ENCODE results near the gene PLEKHG5. TPM values are rescaled to one million over a fixed set of nuclear protein-coding genes. Genes with fewer than 3 reads are reported as not detected.

The PLEKHG5 gene
- total and polyA plus RNA-seq, 4 donors, result 0.28 to 1.9 (median 1.1) TPM

- Histone ChIP-seq H3K27ac (ENCODE audit: low read depth in 1 of 2, low read length in 2 of 2) (no peak overlapping the region), H3K9ac (ENCODE audit: low read depth in 1 of 2, low read length in 2 of 2) (no peak overlapping the region), H3K9me3 (ENCODE audit: control insufficient read depth in 4 of 4, low read length in 3 of 4) (no peaks in the 10 kb centered on the region), H3K36me3 (ENCODE audit: control insufficient read depth in 4 of 4, insufficient read depth in 3 of 4, low read depth in 1 of 4, low read length in 3 of 4) (no peaks in the 10 kb centered on the region), H3K27me3 (ENCODE audit: control insufficient read depth in 4 of 4, insufficient read depth in 4 of 4, low read length in 3 of 4) (no peaks in the 10 kb centered on the region), H3K4me3 (ENCODE audit: low read depth in 1 of 3, low read length in 3 of 3) (no peak overlapping the region), H3K4me1 (ENCODE audit: control insufficient read depth in 4 of 4, insufficient read depth in 4 of 4, low read length in 3 of 4) (no peaks in the 10 kb centered on the region)
- DNase-seq (ENCODE audit: low spot score), result no peak
- TF ChIP-seq NR2F2 (IDR thresholded peaks at IDR 0.05), result no peak
- no peak for TF ChIP-seq EGR1 (IDR thresholded peaks at IDR 0.05; ENCODE audit: low read depth in 2 of 2)
- no peak for TF ChIP-seq CTCF (IDR thresholded peaks at IDR 0.05; ENCODE audit: low read depth, low read length, missing input control)
- TF ChIP-seq ATF3 (IDR thresholded peaks at IDR 0.05), result no peak
- TF ChIP-seq FOXA1 (IDR thresholded peaks at IDR 0.05), result no peak
- 91% methylated on average over 6 of the region's 6 CpGs for WGBS
These were observed 19.0 kb upstream of the PLEKHG5 start for GRCh38 chr1:6510493-6510892.

GRCh38 chr1:6509919-6510291 is 18.4 kb upstream of the PLEKHG5 start:
- no peaks in the 10 kb centered on the region for H3K4me1 ChIP-seq (ENCODE audit: control insufficient read depth in 4 of 4, insufficient read depth in 4 of 4, low read length in 3 of 4)
- H3K9me3 ChIP-seq (ENCODE audit: control insufficient read depth in 4 of 4, low read length in 3 of 4), result no peaks in the 10 kb centered on the region
- H3K27me3 ChIP-seq (ENCODE audit: control insufficient read depth in 4 of 4, insufficient read depth in 4 of 4, low read length in 3 of 4), result no peaks in the 10 kb centered on the region
- H3K4me3 ChIP-seq (ENCODE audit: low read depth in 1 of 3, low read length in 3 of 3), result no peak overlapping the region
- no peak for DNase-seq (ENCODE audit: low spot score)
- 84% methylated on average over 10 of the region's 10 CpGs for WGBS
- H3K9ac ChIP-seq (ENCODE audit: low read depth in 1 of 2, low read length in 2 of 2), result no peak overlapping the region
- no peaks in the 10 kb centered on the region for H3K36me3 ChIP-seq (ENCODE audit: control insufficient read depth in 4 of 4, insufficient read depth in 3 of 4, low read depth in 1 of 4, low read length in 3 of 4)
- TF ChIP-seq HNF4G (IDR thresholded peaks at IDR 0.05) (no peak), YY1 (IDR thresholded peaks at IDR 0.05) (no peak), SP1 (IDR thresholded peaks at IDR 0.05) (no peak), CTCF (IDR thresholded peaks at IDR 0.05; ENCODE audit: low read depth, low read length, missing input control) (no peak), ZBTB33 (IDR thresholded peaks at IDR 0.05) (no peak), RXRA (IDR thresholded peaks at IDR 0.05) (no peak), REST (IDR thresholded peaks at IDR 0.05) (no peak), FOXA2 (IDR thresholded peaks at IDR 0.05) (no peak), NR2F2 (IDR thresholded peaks at IDR 0.05) (no peak), MAX (IDR thresholded peaks at IDR 0.05) (no peak), JUND (IDR thresholded peaks at IDR 0.05) (no peak), RAD21 (IDR thresholded peaks at IDR 0.05) (no peak), EGR1 (IDR thresholded peaks at IDR 0.05; ENCODE audit: low read depth in 2 of 2) (no peak)
- H3K27ac ChIP-seq (ENCODE audit: low read depth in 1 of 2, low read length in 2 of 2), result no peak overlapping the region
